WTC11 (cell line): ENCODE data around the gene SPRR2E.

Experiments
- ATF1 ChIP-seq: sonication (generic); formaldehyde crosslinking; IDR thresholded peaks from 2 replicates; pipeline ENCODE4 v1.8.1; 2023; ENCODE audit warnings: mild to moderate bottlenecking, moderate library complexity, missing genetic modification reagents
- CBFB ChIP-seq: sonication (generic); formaldehyde crosslinking; IDR thresholded peaks from 2 replicates; pipeline ENCODE4 v1.8.1; 2022; ENCODE audit warnings: mild to moderate bottlenecking, low read depth, missing genetic modification reagents
- CTCF ChIP-seq: fragments of 200-600 bp; IDR thresholded peaks from 2 replicates; pipeline ENCODE4 v1.8.0; 2022; ENCODE audit warnings: antibody characterized with exemption
- ESRRA ChIP-seq: sonication (generic); formaldehyde crosslinking; IDR thresholded peaks from 2 replicates; pipeline ENCODE4 v1.8.1; 2022; ENCODE audit warnings: mild to moderate bottlenecking, missing genetic modification reagents, borderline replicate concordance
- FOXJ3 ChIP-seq: sonication (generic); formaldehyde crosslinking; IDR thresholded peaks from 2 replicates; pipeline ENCODE4 v1.9.0; 2021; ENCODE audit warnings: missing genetic modification reagents, mild to moderate bottlenecking, borderline replicate concordance
- NR1H2 ChIP-seq: sonication (generic); formaldehyde crosslinking; IDR thresholded peaks from 2 replicates; pipeline ENCODE4 v1.9.0; 2021; ENCODE audit warnings: mild to moderate bottlenecking, moderate library complexity, missing genetic modification reagents
- NR2C2 ChIP-seq: sonication (generic); formaldehyde crosslinking; IDR thresholded peaks from 2 replicates; pipeline ENCODE4 v1.8.0; 2022; ENCODE audit warnings: mild to moderate bottlenecking, missing genetic modification reagents
- ZNF121 ChIP-seq: sonication (generic); formaldehyde crosslinking; IDR thresholded peaks from 2 replicates; pipeline ENCODE4 v1.8.0; 2023; ENCODE audit warnings: missing genetic modification reagents
- TF ChIP-seq, protein P1 (sequence below): sonication (generic); formaldehyde crosslinking; IDR thresholded peaks from 2 replicates; pipeline ENCODE4 v1.8.1; 2023; ENCODE audit warnings: mild to moderate bottlenecking, missing genetic modification reagents, moderate library complexity
- TF ChIP-seq, protein P2 (sequence below): sonication (generic); formaldehyde crosslinking; IDR thresholded peaks from 2 replicates; pipeline ENCODE4 v1.8.1; 2023; ENCODE audit warnings: mild to moderate bottlenecking, missing genetic modification reagents
- TF ChIP-seq, protein P3 (sequence below): sonication (generic); formaldehyde crosslinking; IDR thresholded peaks from 2 replicates; pipeline ENCODE4 v1.8.1; 2022; ENCODE audit warnings: missing genetic modification reagents, borderline replicate concordance

- TF ChIP-seq CTCF: no peak
- TF ChIP-seq CBFB (CRISPR knock-in tag): no peak
- no peak for TF ChIP-seq NR1H2
- no peak for TF ChIP-seq ESRRA (CRISPR knock-in tag)
- TF ChIP-seq, protein P1, sequence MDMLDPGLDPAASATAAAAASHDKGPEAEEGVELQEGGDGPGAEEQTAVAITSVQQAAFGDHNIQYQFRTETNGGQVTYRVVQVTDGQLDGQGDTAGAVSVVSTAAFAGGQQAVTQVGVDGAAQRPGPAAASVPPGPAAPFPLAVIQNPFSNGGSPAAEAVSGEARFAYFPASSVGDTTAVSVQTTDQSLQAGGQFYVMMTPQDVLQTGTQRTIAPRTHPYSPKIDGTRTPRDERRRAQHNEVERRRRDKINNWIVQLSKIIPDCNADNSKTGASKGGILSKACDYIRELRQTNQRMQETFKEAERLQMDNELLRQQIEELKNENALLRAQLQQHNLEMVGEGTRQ (CRISPR knock-in tag): no peak
- TF ChIP-seq, protein P2, sequence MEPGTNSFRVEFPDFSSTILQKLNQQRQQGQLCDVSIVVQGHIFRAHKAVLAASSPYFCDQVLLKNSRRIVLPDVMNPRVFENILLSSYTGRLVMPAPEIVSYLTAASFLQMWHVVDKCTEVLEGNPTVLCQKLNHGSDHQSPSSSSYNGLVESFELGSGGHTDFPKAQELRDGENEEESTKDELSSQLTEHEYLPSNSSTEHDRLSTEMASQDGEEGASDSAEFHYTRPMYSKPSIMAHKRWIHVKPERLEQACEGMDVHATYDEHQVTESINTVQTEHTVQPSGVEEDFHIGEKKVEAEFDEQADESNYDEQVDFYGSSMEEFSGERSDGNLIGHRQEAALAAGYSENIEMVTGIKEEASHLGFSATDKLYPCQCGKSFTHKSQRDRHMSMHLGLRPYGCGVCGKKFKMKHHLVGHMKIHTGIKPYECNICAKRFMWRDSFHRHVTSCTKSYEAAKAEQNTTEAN (CRISPR knock-in tag): no peak
- TF ChIP-seq FOXJ3 (CRISPR knock-in tag): no peak
- no peak for TF ChIP-seq ATF1 (CRISPR knock-in tag)
- TF ChIP-seq NR2C2 (CRISPR knock-in tag): no peak
- no peak for TF ChIP-seq ZNF121 (CRISPR knock-in tag)
- TF ChIP-seq, protein P3, sequence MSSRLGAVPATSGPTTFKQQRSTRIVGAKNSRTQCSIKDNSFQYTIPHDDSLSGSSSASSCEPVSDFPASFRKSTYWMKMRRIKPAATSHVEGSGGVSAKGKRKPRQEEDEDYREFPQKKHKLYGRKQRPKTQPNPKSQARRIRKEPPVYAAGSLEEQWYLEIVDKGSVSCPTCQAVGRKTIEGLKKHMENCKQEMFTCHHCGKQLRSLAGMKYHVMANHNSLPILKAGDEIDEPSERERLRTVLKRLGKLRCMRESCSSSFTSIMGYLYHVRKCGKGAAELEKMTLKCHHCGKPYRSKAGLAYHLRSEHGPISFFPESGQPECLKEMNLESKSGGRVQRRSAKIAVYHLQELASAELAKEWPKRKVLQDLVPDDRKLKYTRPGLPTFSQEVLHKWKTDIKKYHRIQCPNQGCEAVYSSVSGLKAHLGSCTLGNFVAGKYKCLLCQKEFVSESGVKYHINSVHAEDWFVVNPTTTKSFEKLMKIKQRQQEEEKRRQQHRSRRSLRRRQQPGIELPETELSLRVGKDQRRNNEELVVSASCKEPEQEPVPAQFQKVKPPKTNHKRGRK: no peak
Measured at GRCh38 chr1:153125536-153125935, 31.2 kb upstream of the SPRR2E start.
